ENCODE measurements around the gene TNFAIP8. TPM values are rescaled to one million over a fixed set of nuclear protein-coding genes. Genes with fewer than 3 reads are reported as not detected.
A peak's percentile ranks its signal among the peaks of the same experiment; 100 is the strongest.

The TNFAIP8 gene
- total RNA-seq, 5 donors from 2014 or later (not counting 1 experiment from before 2014, with no cell fraction given), result 128 to 145 (median 135) TPM

DNA sequence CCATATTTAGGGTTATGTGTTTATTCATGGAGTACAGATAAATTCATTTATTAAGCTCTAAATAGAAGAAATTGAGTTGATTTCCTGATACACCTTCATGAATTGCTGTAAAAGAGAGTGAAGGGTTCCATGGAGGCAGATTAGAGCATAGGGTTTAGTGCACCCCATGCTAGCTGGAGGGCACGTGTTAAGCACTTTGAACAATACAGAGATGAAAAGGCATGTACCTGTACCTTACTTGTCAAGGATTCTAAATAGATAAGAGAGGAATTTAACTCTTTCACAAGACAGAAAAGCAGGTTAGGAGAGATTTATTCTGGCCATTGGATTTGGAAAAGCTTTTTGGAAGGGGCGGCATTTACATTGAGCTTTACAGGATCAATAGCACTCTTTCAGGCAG is 23.3 kb downstream of the TNFAIP8 start:
- no peaks in the 10 kb centered on the region for H3K9me3 Mint-ChIP-seq
- no peak for ATAC-seq (replicated peaks in 1 of 4)
- POLR2A ChIA-PET, result interaction anchor here in 1 of 2 donors (0.6 to 0.7 kb wide), 3 partner anchors 9 to 75 kb away, joined by 3 to 4 read pairs (median 3); no protein-coding TSS in a partner anchor

DNA sequence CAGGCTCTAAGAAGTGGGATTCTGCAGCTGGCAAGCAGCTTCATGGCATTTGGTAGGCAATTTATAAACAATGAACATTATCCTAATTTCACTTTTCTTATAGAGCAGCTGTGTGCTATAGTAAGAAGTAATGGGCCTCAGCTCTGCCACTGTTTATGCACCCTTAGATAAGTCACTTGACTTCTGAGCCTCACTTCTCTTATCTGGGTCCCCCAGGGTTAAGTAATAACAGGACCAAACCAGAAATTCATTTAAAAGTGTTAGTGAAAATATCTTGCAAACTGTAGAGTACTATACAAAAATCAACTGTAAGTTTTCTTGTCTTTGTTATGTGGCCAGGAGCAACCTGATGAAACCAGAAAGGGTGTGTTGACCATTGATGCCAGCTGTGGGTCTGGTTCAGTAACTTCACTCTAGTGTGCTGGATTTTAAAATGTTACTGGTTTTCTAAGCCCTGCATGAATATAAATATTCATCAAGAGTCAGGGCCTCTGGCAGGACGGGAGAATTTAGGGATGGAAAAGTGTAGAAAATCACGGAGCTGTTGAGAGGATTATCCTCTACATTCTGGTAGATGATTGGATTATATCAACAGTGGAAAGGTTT is 24.2 kb downstream of the TNFAIP8 start:
- POLR2A ChIA-PET, result interaction anchor here (0.6 to 1.0 kb wide), 2 partner anchors 22 to 51 kb away, joined by 3 read pairs; no protein-coding TSS in a partner anchor
- Histone ChIP-seq H3K4me3 (ENCODE audit: control insufficient read depth in 1 of 2, extremely low read depth in 1 of 2, low read length in 1 of 2) (no peak overlapping the region), H3K27me3 (replicated peaks in 1 of 2; ENCODE audit: control insufficient read depth in 2 of 2, extremely low read depth in 1 of 2, insufficient read depth in 2 of 2, low read length in 1 of 2) (no peaks in the 10 kb centered on the region), H3K4me1 (ENCODE audit: control insufficient read depth in 1 of 2, extremely low read depth in 1 of 2, insufficient read depth in 2 of 2, low read length in 2 of 2) (peaks cover 32 to 39% of the 10 kb centered on the region in 2 experiments), H3K9me3 (no peaks in the 10 kb centered on the region), H3K27ac (ENCODE audit: low read length) (no peak overlapping the region), H3K36me3 (ENCODE audit: control insufficient read depth in 2 of 2, extremely low read depth in 1 of 2, insufficient read depth in 1 of 2, low read length in 1 of 2) (peaks cover 0 to 4% of the 10 kb centered on the region in 2 donors)
- no peaks in the 10 kb centered on the region for H3K27me3 Mint-ChIP-seq
- H3K4me3 Mint-ChIP-seq, result no peak overlapping the region
- ATAC-seq (replicated peaks in 1 of 4) (no peak), DNase-seq (no peak)
- WGBS (ENCODE audit: insufficient coverage), result no CpG with 5 or more reads among the region's 2 CpGs
- CTCF ChIA-PET, result interaction anchor here (0.6 to 1.6 kb wide), 7 partner anchors 9 to 67 kb away, joined by 3 to 6 read pairs (median 3); no protein-coding TSS in a partner anchor
- H3K36me3 Mint-ChIP-seq, result peaks cover 24% of the 10 kb centered on the region
- H3K27ac Mint-ChIP-seq, result peak overlapping the region; percentile 15 to 79
- no peaks in the 10 kb centered on the region for H3K9me3 Mint-ChIP-seq
- H3K4me1 Mint-ChIP-seq, result peaks cover 76 to 85% (median 83%) of the 10 kb centered on the region in 3 donors

More for the DNA sequence above, 23.3 kb downstream of the TNFAIP8 start:
- Histone ChIP-seq H3K27ac (ENCODE audit: low read length) (no peak overlapping the region), H3K27me3 (replicated peaks in 1 of 2; ENCODE audit: control insufficient read depth in 2 of 2, extremely low read depth in 1 of 2, insufficient read depth in 2 of 2, low read length in 1 of 2) (no peaks in the 10 kb centered on the region), H3K4me1 (ENCODE audit: control insufficient read depth in 1 of 2, extremely low read depth in 1 of 2, insufficient read depth in 2 of 2, low read length in 2 of 2) (peaks cover 24 to 40% of the 10 kb centered on the region in 2 experiments), H3K4me3 (ENCODE audit: control insufficient read depth in 1 of 2, extremely low read depth in 1 of 2, low read length in 1 of 2) (no peak overlapping the region), H3K9me3 (no peaks in the 10 kb centered on the region), H3K36me3 (ENCODE audit: control insufficient read depth in 2 of 2, extremely low read depth in 1 of 2, insufficient read depth in 1 of 2, low read length in 1 of 2) (peaks cover 0 to 7% of the 10 kb centered on the region in 2 donors)
- DNase-seq, result no peak
- peaks cover 25% of the 10 kb centered on the region for H3K36me3 Mint-ChIP-seq
- peak overlapping the region; percentile 20 to 68 for H3K27ac Mint-ChIP-seq
- peaks cover 74 to 84% (median 80%) of the 10 kb centered on the region in 3 donors for H3K4me1 Mint-ChIP-seq
- CTCF ChIA-PET, result interaction anchor here (0.5 to 2.1 kb wide), 7 partner anchors 12 to 66 kb away, joined by 3 to 9 read pairs (median 3); no protein-coding TSS in a partner anchor
- 100% methylated on average over 1 of the region's 2 CpGs for WGBS (ENCODE audit: insufficient coverage)
- no peak overlapping the region for H3K4me3 Mint-ChIP-seq
- H3K27me3 Mint-ChIP-seq, result no peaks in the 10 kb centered on the region

DNA sequence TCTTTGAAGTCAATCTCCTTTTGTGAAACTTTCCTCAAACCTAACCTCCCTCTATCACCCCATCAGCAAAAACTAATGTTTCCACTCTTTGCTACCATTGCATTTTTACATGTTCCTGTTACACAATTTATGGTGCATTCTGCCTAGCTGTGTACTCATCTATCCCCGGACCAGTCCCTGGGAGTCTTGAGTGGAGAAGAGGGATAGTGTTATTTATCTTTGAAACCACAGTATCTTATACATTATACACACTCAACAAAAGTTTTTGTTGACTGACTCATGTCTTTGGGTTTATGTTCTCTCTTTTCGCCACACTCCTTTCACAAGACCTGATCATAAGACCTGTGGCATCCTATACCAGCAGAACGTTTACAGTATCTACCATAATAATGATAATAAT is 26.4 kb downstream of the TNFAIP8 start:
- ATAC-seq (replicated peaks in 1 of 4), result no peak
- peak overlapping the region; percentile 78 to 81 for H3K27ac Mint-ChIP-seq
- H3K27ac ChIP-seq (ENCODE audit: low read length), result no peak overlapping the region

DNA sequence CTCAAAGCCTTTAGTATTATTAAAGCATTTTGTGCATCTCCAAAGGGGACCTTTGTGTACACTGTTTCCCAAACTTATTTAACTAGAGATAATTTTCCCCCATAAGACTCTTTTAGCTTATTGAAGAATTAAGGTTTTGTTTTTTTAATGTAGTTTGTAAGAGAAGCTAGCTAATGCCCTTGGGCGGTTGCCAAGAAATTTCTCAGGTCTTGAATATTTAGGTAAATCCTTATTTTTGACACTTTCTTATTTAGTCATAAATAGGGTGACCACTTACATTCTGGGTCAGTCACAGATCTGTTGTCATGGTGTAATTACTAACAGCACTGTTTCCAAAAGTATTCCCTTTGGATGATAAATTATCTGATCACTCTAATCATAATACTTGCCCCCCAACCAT is 27.2 kb downstream of the TNFAIP8 start:
- H3K4me1 ChIP-seq (ENCODE audit: control insufficient read depth in 1 of 2, extremely low read depth in 1 of 2, insufficient read depth in 2 of 2, low read length in 2 of 2), result peaks cover 32 to 39% of the 10 kb centered on the region in 2 experiments
- DNase-seq (no peak), ATAC-seq (replicated peaks in 1 of 4) (no peak)
- peak overlapping the region in 1 of 3 donors; percentile 27 for H3K4me3 Mint-ChIP-seq
- ChIA-PET POLR2A (no interaction called here), CTCF (interaction anchor here (0.6 to 1.4 kb wide), 5 partner anchors 10 to 115 kb away, joined by 3 to 8 read pairs (median 3); no protein-coding TSS in a partner anchor)
- H3K36me3 Mint-ChIP-seq, result peaks cover 19% of the 10 kb centered on the region
- no peaks in the 10 kb centered on the region for H3K27me3 Mint-ChIP-seq
- no peaks in the 10 kb centered on the region for H3K9me3 Mint-ChIP-seq
- peaks cover 0 to 6% of the 10 kb centered on the region in 2 donors for H3K36me3 ChIP-seq (ENCODE audit: control insufficient read depth in 2 of 2, extremely low read depth in 1 of 2, insufficient read depth in 1 of 2, low read length in 1 of 2)
- no peaks in the 10 kb centered on the region for H3K27me3 ChIP-seq (replicated peaks in 1 of 2; ENCODE audit: control insufficient read depth in 2 of 2, extremely low read depth in 1 of 2, insufficient read depth in 2 of 2, low read length in 1 of 2)
- no peak overlapping the region for H3K27ac ChIP-seq (ENCODE audit: low read length)
- no peaks in the 10 kb centered on the region for H3K9me3 ChIP-seq
- peak overlapping the region; percentile 81 to 82 for H3K27ac Mint-ChIP-seq
- H3K4me3 ChIP-seq (ENCODE audit: control insufficient read depth in 1 of 2, extremely low read depth in 1 of 2, low read length in 1 of 2), result no peak overlapping the region
- H3K4me1 Mint-ChIP-seq, result peaks cover 88 to 94% (median 91%) of the 10 kb centered on the region in 3 donors
- no CpG with 5 or more reads among the region's 1 CpG for WGBS (ENCODE audit: insufficient coverage)

More for the DNA sequence above, 26.4 kb downstream of the TNFAIP8 start:
- DNase-seq, result no peak
- POLR2A ChIA-PET, result interaction anchor here in 1 of 2 donors (0.5 kb wide), 1 partner anchor 51 kb away, joined by 3 read pairs; no protein-coding TSS in a partner anchor
- H3K4me1 Mint-ChIP-seq, result peaks cover 88 to 93% (median 89%) of the 10 kb centered on the region in 3 donors
- Histone ChIP-seq H3K9me3 (no peaks in the 10 kb centered on the region), H3K36me3 (ENCODE audit: control insufficient read depth in 2 of 2, extremely low read depth in 1 of 2, insufficient read depth in 1 of 2, low read length in 1 of 2) (peaks cover 0 to 3% of the 10 kb centered on the region in 2 donors), H3K4me1 (ENCODE audit: control insufficient read depth in 1 of 2, extremely low read depth in 1 of 2, insufficient read depth in 2 of 2, low read length in 2 of 2) (peaks cover 38 to 39% of the 10 kb centered on the region in 2 experiments), H3K4me3 (ENCODE audit: control insufficient read depth in 1 of 2, extremely low read depth in 1 of 2, low read length in 1 of 2) (no peak overlapping the region), H3K27me3 (replicated peaks in 1 of 2; ENCODE audit: control insufficient read depth in 2 of 2, extremely low read depth in 1 of 2, insufficient read depth in 2 of 2, low read length in 1 of 2) (no peaks in the 10 kb centered on the region)
- no peaks in the 10 kb centered on the region for H3K27me3 Mint-ChIP-seq
- peaks cover 18% of the 10 kb centered on the region for H3K36me3 Mint-ChIP-seq
- no peaks in the 10 kb centered on the region for H3K9me3 Mint-ChIP-seq
- WGBS (ENCODE audit: insufficient coverage), result no CpG with 5 or more reads among the region's 3 CpGs
- no peak overlapping the region for H3K4me3 Mint-ChIP-seq
- CTCF ChIA-PET, result no interaction called here

DNA sequence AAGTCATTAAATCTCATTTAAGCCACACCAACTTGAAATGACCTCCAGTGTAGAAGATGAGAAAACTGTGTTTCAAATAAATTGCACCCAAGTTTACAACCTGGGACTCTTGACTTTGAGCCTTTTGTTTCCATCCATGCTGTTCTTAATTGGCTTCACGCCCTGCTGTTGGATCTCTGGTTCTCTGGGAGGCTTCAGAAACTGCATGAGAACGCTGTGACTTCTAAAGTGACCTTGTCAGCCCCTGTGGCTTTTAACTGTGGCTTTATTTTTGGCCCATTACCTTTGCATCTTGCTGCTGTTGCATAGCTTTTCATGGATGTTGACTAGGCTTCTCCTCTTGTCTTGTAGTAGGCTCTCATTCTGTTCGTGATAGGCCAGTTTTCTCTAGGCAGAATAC is 29.3 kb downstream of the TNFAIP8 start:
- CTCF ChIA-PET, result interaction anchor here in 1 of 2 donors (2.3 kb wide), 1 partner anchor 70 kb away, joined by 8 read pairs; no protein-coding TSS in a partner anchor
- H3K27me3 ChIP-seq (replicated peaks in 1 of 2; ENCODE audit: control insufficient read depth in 2 of 2, extremely low read depth in 1 of 2, insufficient read depth in 2 of 2, low read length in 1 of 2), result no peaks in the 10 kb centered on the region

DNA sequence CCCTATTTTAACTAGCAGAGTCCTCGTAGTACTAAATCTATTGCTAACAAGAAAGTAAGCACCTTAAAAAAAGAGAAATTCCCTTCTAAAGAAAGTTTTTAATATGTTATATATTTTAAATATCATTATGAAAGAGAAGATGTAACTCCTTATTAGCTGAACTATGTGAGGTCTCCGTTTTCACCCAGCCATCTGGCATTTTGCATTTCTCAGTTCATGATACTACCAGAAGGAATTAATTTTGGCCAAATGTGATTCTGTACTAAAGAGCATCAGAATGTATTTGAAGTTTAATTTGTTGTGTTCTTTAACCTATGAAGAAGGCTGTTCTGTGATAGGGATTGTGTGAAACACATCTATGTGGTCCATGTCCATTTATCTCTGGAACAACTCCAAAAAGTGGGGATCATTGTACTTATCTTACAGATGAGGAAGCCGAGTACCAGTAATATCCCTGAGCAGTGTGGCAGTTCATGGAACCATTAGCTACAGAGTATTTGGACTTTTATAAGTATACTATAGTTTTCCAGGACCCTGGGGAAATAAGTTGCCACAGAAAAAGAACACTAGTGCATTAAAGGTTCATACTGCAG is 29.8 kb downstream of the TNFAIP8 start:
- Mint-ChIP-seq H3K27me3 (no peaks in the 10 kb centered on the region), H3K4me1 (peaks cover 88 to 94% (median 93%) of the 10 kb centered on the region in 3 donors), H3K9me3 (no peaks in the 10 kb centered on the region), H3K36me3 (peaks cover 32% of the 10 kb centered on the region), H3K4me3 (peak overlapping the region in 1 of 3 donors; percentile 5), H3K27ac (peak overlapping the region; percentile 81 to 91)
- POLR2A ChIA-PET, result interaction anchor here in 1 of 2 donors (0.5 kb wide), 1 partner anchor 308 kb away, joined by 3 read pairs; no protein-coding TSS in a partner anchor
- H3K36me3 ChIP-seq (ENCODE audit: control insufficient read depth in 2 of 2, extremely low read depth in 1 of 2, insufficient read depth in 1 of 2, low read length in 1 of 2), result peaks cover 0 to 8% of the 10 kb centered on the region in 2 donors
- WGBS (ENCODE audit: insufficient coverage), result no CpG with 5 or more reads among the region's 3 CpGs
- no peaks in the 10 kb centered on the region for H3K9me3 ChIP-seq
- ATAC-seq (replicated peaks in 1 of 4) (no peak), DNase-seq (no peak)
- no peaks in the 10 kb centered on the region for H3K27me3 ChIP-seq (replicated peaks in 1 of 2; ENCODE audit: control insufficient read depth in 2 of 2, extremely low read depth in 1 of 2, insufficient read depth in 2 of 2, low read length in 1 of 2)
- no peak overlapping the region for H3K4me3 ChIP-seq (ENCODE audit: control insufficient read depth in 1 of 2, extremely low read depth in 1 of 2, low read length in 1 of 2)
- H3K27ac ChIP-seq (ENCODE audit: low read length), result peak overlapping the region; percentile 19
- peaks cover 30 to 41% of the 10 kb centered on the region in 2 experiments for H3K4me1 ChIP-seq (ENCODE audit: control insufficient read depth in 1 of 2, extremely low read depth in 1 of 2, insufficient read depth in 2 of 2, low read length in 2 of 2)
- CTCF ChIA-PET, result interaction anchor here (0.6 to 2.3 kb wide), 6 partner anchors 21 to 196 kb away, joined by 3 to 8 read pairs (median 4); no protein-coding TSS in a partner anchor

More for the DNA sequence above, 29.3 kb downstream of the TNFAIP8 start:
- peaks cover 32% of the 10 kb centered on the region for H3K36me3 Mint-ChIP-seq
- POLR2A ChIA-PET, result no interaction called here
- Histone ChIP-seq H3K4me3 (ENCODE audit: control insufficient read depth in 1 of 2, extremely low read depth in 1 of 2, low read length in 1 of 2) (no peak overlapping the region), H3K4me1 (ENCODE audit: control insufficient read depth in 1 of 2, extremely low read depth in 1 of 2, insufficient read depth in 2 of 2, low read length in 2 of 2) (peaks cover 30 to 41% of the 10 kb centered on the region in 2 experiments), H3K27ac (ENCODE audit: low read length) (peak overlapping the region; percentile 17), H3K9me3 (no peaks in the 10 kb centered on the region), H3K36me3 (ENCODE audit: control insufficient read depth in 2 of 2, extremely low read depth in 1 of 2, insufficient read depth in 1 of 2, low read length in 1 of 2) (peaks cover 0 to 8% of the 10 kb centered on the region in 2 donors)
- H3K4me1 Mint-ChIP-seq, result peaks cover 88 to 93% (median 92%) of the 10 kb centered on the region in 3 donors
- H3K27me3 Mint-ChIP-seq, result no peaks in the 10 kb centered on the region
- H3K4me3 Mint-ChIP-seq, result peak overlapping the region in 2 of 3 donors; percentile 5 to 32
- no CpG with 5 or more reads among the region's 3 CpGs for WGBS (ENCODE audit: insufficient coverage)
- ATAC-seq (replicated peaks in 1 of 4) (no peak), DNase-seq (no peak)
- no peaks in the 10 kb centered on the region for H3K9me3 Mint-ChIP-seq
- peak overlapping the region; percentile 62 to 79 for H3K27ac Mint-ChIP-seq
